SIG-M5 treated with dmso at 0.1 percent for 504 hours (cell line): ENCODE data around the gene PGLYRP1.

Experiments
- DNase-seq: peaks from one replicate; lab custom pipeline; 2025; ENCODE audit not compliant: unreplicated experiment; lab: John Stamatoyannopoulos, UW

PGLYRP1 gene

GRCh38 chr19:46022431-46023310 lies at the start of gene PGLYRP1:
PGLYRP1 (minus strand) TSS chr19:46023053; CDS start chr19:46023021, 32 bp downstream.
- DNase-seq, result no peak

- no peak for DNase-seq
Observed at GRCh38 chr19:46069806-46070341, 47.0 kb upstream of the PGLYRP1 start.

GRCh38 chr19:46068345-46069258 lies 45.7 kb upstream of the PGLYRP1 start:
- peak; percentile 37 for DNase-seq

GRCh38 chr19:46067691-46068090 lies 44.8 kb upstream of the PGLYRP1 start:
- DNase-seq, result no peak

GRCh38 chr19:46066471-46066870 lies 43.6 kb upstream of the PGLYRP1 start:
- DNase-seq, result no peak

- DNase-seq, result no peak
Observed at GRCh38 chr19:46065486-46066071, 42.7 kb upstream of the PGLYRP1 start.

- no peak for DNase-seq
Observed at GRCh38 chr19:46063201-46063600, 40.3 kb upstream of the PGLYRP1 start.

GRCh38 chr19:46060012-46060411 lies 37.2 kb upstream of the PGLYRP1 start:
- DNase-seq, result no peak

- DNase-seq, result no peak
Observed at GRCh38 chr19:46058778-46059177, 35.9 kb upstream of the PGLYRP1 start.

- DNase-seq, result no peak
Observed at GRCh38 chr19:46056536-46056935, 33.7 kb upstream of the PGLYRP1 start.

GRCh38 chr19:46052896-46053295 lies 30.0 kb upstream of the PGLYRP1 start:
- no peak for DNase-seq

GRCh38 chr19:46049597-46049996 lies 26.7 kb upstream of the PGLYRP1 start:
- no peak for DNase-seq

- DNase-seq, result no peak
Observed at GRCh38 chr19:46043519-46043918, 20.7 kb upstream of the PGLYRP1 start.

GRCh38 chr19:46042252-46042883 lies 19.5 kb upstream of the PGLYRP1 start:
- DNase-seq, result no peak

- DNase-seq, result no peak
Observed at GRCh38 chr19:46040952-46041500, 18.2 kb upstream of the PGLYRP1 start, which contains the start of gene IGFL4. IGFL4 (minus strand) TSS chr19:46041002; CDS start chr19:46040962, 40 bp downstream.

- no peak for DNase-seq
Observed at GRCh38 chr19:46040125-46040524, 17.3 kb upstream of the PGLYRP1 start.

- DNase-seq, result no peak
Observed at GRCh38 chr19:46036744-46037128, 13.9 kb upstream of the PGLYRP1 start.

- DNase-seq, result no peak
Observed at GRCh38 chr19:46035986-46036743, 13.3 kb upstream of the PGLYRP1 start.

- DNase-seq, result no peak
Observed at GRCh38 chr19:46035546-46035945, 12.7 kb upstream of the PGLYRP1 start.

GRCh38 chr19:46033401-46033800 lies 10.5 kb upstream of the PGLYRP1 start:
- no peak for DNase-seq
